HepG2 (cell line): Measurements from ENCODE around the gene GDPD4. TPM values are rescaled to one million over a fixed set of nuclear protein-coding genes. Genes with fewer than 3 reads are reported as not detected.
A peak's percentile ranks its signal among the peaks of the same experiment; 100 is the strongest.

Experiments used
- ATAC-seq: fragments of 200-7000 bp; cut with Tn5 transposase; 3 replicates; pipeline ENCODE4 v1.9.1; 2020; ENCODE audit warnings: mild to moderate bottlenecking, moderate library complexity
- BruUV-seq: library from RNA; stranded (reverse); fragments of 400-500 nt; replicated peaks from 2 replicates; lab custom pipeline; 2021; lab: Mats Ljungman, UMichigan
- CTCF ChIA-PET: fragments of 300-600 bp; formaldehyde crosslinking; extraction: SDS; loops from one replicate; lab custom pipeline; 2021; ENCODE audit warnings: low total read pairs, inconsistent platforms, low intra/inter-chr PET ratio; lab: Yijun Ruan, JAX
- POLR2A ChIA-PET: fragments of 350-600 bp; sonication (Branson Sonifier 250); formaldehyde crosslinking; loops from one replicate; lab custom pipeline; 2020; ENCODE audit warnings: antibody characterized with exemption, inconsistent platforms; lab: Yijun Ruan, JAX
- DNase-seq: peaks from one replicate; pipeline ENCODE4 v3.0.0-alpha.2; 2015; ENCODE audit warnings: low spot score
- FAIRE-seq: peaks from 3 replicates; lab custom pipeline; 2011; peaks lifted over from hg19 to GRCh38; lab: Jason Lieb, UNC
- H2AFZ ChIP-seq: one replicate; pipeline ENCODE4 v1.6.1; 2011; ENCODE audit warnings: low read length, inconsistent platforms
- H3K27ac ChIP-seq: fragments of 300-600 bp; 3 replicates; pipeline ENCODE4 v1.8.0; 2011; ENCODE audit warnings: mixed run types, mild to moderate bottlenecking, mixed read lengths, low read length, inconsistent platforms; ENCODE audit not compliant: insufficient read depth; ENCODE audit errors: extremely low read length
- H3K27me3 ChIP-seq, 2 experiments: fragments of 200-600 bp in 1 of 2; 2 replicates in 1 of 2; 3 replicates in 1 of 2; pipeline versions ENCODE4 v1.6.0 to v1.8.0; 2011; ENCODE audit warnings: low read length in 2 of 2, mild to moderate bottlenecking in 2 of 2, moderate library complexity in 2 of 2, inconsistent platforms in 1 of 2; ENCODE audit not compliant: insufficient read depth in 2 of 2, control insufficient read depth in 1 of 2
- H3K36me3 ChIP-seq, 2 experiments: fragments of 200-600 bp in 1 of 2; replicated peaks in 1 of 2; 2 replicates in 1 of 2; 3 replicates in 1 of 2; pipeline versions ENCODE4 v1.5.1 to v1.8.0; 2011; ENCODE audit warnings: low read length in 2 of 2, inconsistent platforms in 1 of 2; ENCODE audit not compliant: insufficient read depth in 2 of 2, control insufficient read depth in 1 of 2
- H3K4me1 ChIP-seq: 2 replicates; pipeline ENCODE4 v1.5.1; 2012; ENCODE audit warnings: low read length, inconsistent platforms; ENCODE audit not compliant: insufficient read depth
- H3K4me2 ChIP-seq: 2 replicates; pipeline ENCODE4 v1.6.0; 2011; ENCODE audit warnings: low read depth, low read length, inconsistent platforms
- H3K4me3 ChIP-seq, 3 experiments: fragments of 200-600 bp in 1 of 3; sonication (generic), shearing (Covaris generic) in 1 of 3; replicated peaks in 1 of 3; 2 replicates each; pipeline ENCODE4 v1.5.1; 2011 to 2016; ENCODE audit warnings: low read length in 3 of 3, inconsistent platforms in 2 of 3, low read depth in 2 of 3, mild to moderate bottlenecking in 2 of 3, control low read depth in 1 of 3, mixed read lengths in 1 of 3; ENCODE audit not compliant: insufficient read depth in 1 of 3
- H3K79me2 ChIP-seq: one replicate; pipeline ENCODE4 v1.6.1; 2011; ENCODE audit warnings: low read length, inconsistent platforms; ENCODE audit not compliant: insufficient read depth
- H3K9ac ChIP-seq: 2 replicates; pipeline ENCODE4 v1.6.0; 2011; ENCODE audit warnings: mild to moderate bottlenecking, low read depth, low read length, inconsistent platforms; ENCODE audit not compliant: insufficient read depth
- H3K9me3 ChIP-seq: 2 replicates; pipeline ENCODE4 v1.5.1; 2012; ENCODE audit warnings: mild to moderate bottlenecking, low read length
- H4K20me1 ChIP-seq: 2 replicates; pipeline ENCODE4 v1.6.0; 2011; ENCODE audit warnings: inconsistent platforms, mild to moderate bottlenecking, low read length, moderate library complexity; ENCODE audit not compliant: insufficient read depth
- CEBPB ChIP-seq: IDR thresholded peaks from 2 replicates; pipeline ENCODE4 v1.6.1; 2011; ENCODE audit warnings: low read depth, low read length, improper control_type of control experiment, borderline replicate concordance
- DRAP1 ChIP-seq: IDR thresholded peaks from 2 replicates; pipeline ENCODE4 v1.6.1; 2016; ENCODE audit warnings: missing genetic modification reagents, missing compliant biosample characterization
- HIC2 ChIP-seq: sonication (generic); formaldehyde crosslinking; IDR thresholded peaks from 2 replicates; pipeline ENCODE4 v1.9.0; 2022; ENCODE audit warnings: low read depth, missing genetic modification reagents
- HNF4A ChIP-seq: sonication (generic); formaldehyde crosslinking; IDR thresholded peaks from 2 replicates; pipeline ENCODE4 v1.4.0; 2020; ENCODE audit warnings: missing genetic modification reagents
- HNRNPL ChIP-seq: fragments of 200-400 bp; formaldehyde crosslinking; IDR thresholded peaks from 2 replicates; pipeline ENCODE4 v1.6.1; 2017; ENCODE audit warnings: mild to moderate bottlenecking, low read depth, low read length
- KMT2A ChIP-seq: sonication (generic); formaldehyde crosslinking; IDR thresholded peaks from 2 replicates; pipeline ENCODE4 v1.4.0; 2020; ENCODE audit warnings: missing genetic modification reagents
- RCOR2 ChIP-seq: IDR thresholded peaks from 2 replicates; pipeline ENCODE4 v1.6.1; 2016; ENCODE audit warnings: missing biosample characterization, missing genetic modification reagents
- RFX1 ChIP-seq: fragments of 450-650 bp; IDR thresholded peaks from 2 replicates; pipeline ENCODE4 v1.6.1; 2017
- RNF219 ChIP-seq: sonication (generic); formaldehyde crosslinking; IDR thresholded peaks from 2 replicates; pipeline ENCODE4 v1.5.0; 2020; ENCODE audit warnings: mild to moderate bottlenecking, missing genetic modification reagents
- ZBTB42 ChIP-seq: sonication (generic); formaldehyde crosslinking; IDR thresholded peaks from 2 replicates; pipeline ENCODE4 v1.5.0; 2020; ENCODE audit warnings: mild to moderate bottlenecking, missing genetic modification reagents
- ZNF687 ChIP-seq: sonication (generic); formaldehyde crosslinking; IDR thresholded peaks from 2 replicates; pipeline ENCODE4 v1.5.1; 2020; ENCODE audit warnings: mild to moderate bottlenecking, missing genetic modification reagents, moderate library complexity
- WGBS: methylation state at CpG from one replicate; pipeline ENCODE4 v1.1.6; 2017; ENCODE audit warnings: low lambda C conversion rate; 5-methylcytosine and 5-hydroxymethylcytosine counted together
- in situ Hi-C: cut with HindIII; loops from 2 replicates; pipeline ENCODE4 v1.10.0; 2017; ENCODE audit warnings: low pct_unique_long_range_greater_than_20kb; ENCODE audit not compliant: extremely low pct_ligation_motif_present
- intact Hi-C: fragments of 100-400 bp; cut with micrococcal nuclease; formaldehyde crosslinking; loops from one replicate; pipeline ENCODE4 v1.10.0; 2022; ENCODE audit not compliant: unreplicated experiment
- polyA plus RNA-seq, 8 experiments: library from polyadenylated mRNA; depleted of rRNA in 3 of 8; stranded (reverse) in 7 of 8; unstranded in 1 of 8; fragments of >200 nt; fragmentation: Illumina TruSeq in 4 of 8; extraction: Trizol in 4 of 8; gene quantifications; 2 replicates each; pipeline versions ENCODE4 v1.2.1 to v1.2.3, GENCODE V29; 2011 to 2016; ENCODE audit warnings: low read depth in 4 of 8, missing spikeins in 1 of 8, mixed read lengths in 1 of 8; ENCODE audit not compliant: insufficient read depth in 1 of 8
- total RNA-seq, 5 experiments: library from RNA; depleted of rRNA; stranded (reverse); fragments of >200 nt; fragmentation: Illumina TruSeq; extraction: Trizol; gene quantifications; 2 replicates each; pipeline ENCODE4 v1.2.3, GENCODE V29; 2016; ENCODE audit warnings: low read depth in 1 of 5

The GDPD4 gene
- total and polyA plus RNA-seq, 2 of the 13 experiments (the other 11 are each of a cell fraction or from before 2014, with no cell fraction given), result not detected

- TF ChIP-seq RCOR2 (CRISPR knock-in tag), result no peak
Observed at GRCh38 chr11:77179681-77180080, 121.8 kb downstream of the GDPD4 start (continued).

GRCh38 chr11:77179048-77179447 lies 122.4 kb downstream of the GDPD4 start:
- WGBS, result 70% methylated on average over 2 of the region's 5 CpGs
- Histone ChIP-seq H3K27me3 (no peaks in the 10 kb centered on the region), H3K9ac (0 out of 2 replicates have a peak overlapping the region, but pooled peaks have one; percentile 15), H3K79me2 (no peaks in the 10 kb centered on the region), H3K9me3 (no peaks in the 10 kb centered on the region), H3K4me3 (no peak overlapping the region), H3K4me1 (peaks cover 22% of the 10 kb centered on the region), H3K36me3 (no peaks in the 10 kb centered on the region; a peak in 1 of 5 replicates), H4K20me1 (no peaks in the 10 kb centered on the region), H3K27ac (no peak overlapping the region)
- ChIA-PET POLR2A (no interaction called here), CTCF (no interaction called here)
- DNase-seq, result peak; percentile 11
- in situ Hi-C loops, result no loop called here
- no TSS peak for BruUV-seq
- TF ChIP-seq RFX1 (peak; percentile 16; the same call in 1 of the 2 replicates), RNF219 (CRISPR knock-in tag) (no peak), HNF4A (CRISPR knock-in tag) (peak; percentile 60), ZNF687 (CRISPR knock-in tag) (peak; percentile 46), KMT2A (CRISPR knock-in tag) (no peak), ZBTB42 (CRISPR knock-in tag) (no peak), DRAP1 (CRISPR knock-in tag) (no peak), HNRNPL (peak; percentile 81; the same call in 1 of the 2 replicates), CEBPB (0 out of 2 replicates have a peak, but pooled peaks have one; percentile 14), HIC2 (CRISPR knock-in tag) (0 out of 2 replicates have a peak, but pooled peaks have one; percentile 46)
- TF ChIP-seq, all 625 proteins: peak for 6
- H2AFZ ChIP-seq, result no peak overlapping the region
- ATAC-seq (peak; percentile 43), FAIRE-seq (no peak)
- H3K4me2 ChIP-seq, result peak overlapping the region; percentile 27; the same call in 1 of the 2 replicates
- intact Hi-C loops, result no loop called here
